Measurements from ENCODE around the gene NAXE. TPM values are rescaled to one million over a fixed set of nuclear protein-coding genes. Genes with fewer than 3 reads are reported as not detected.
A peak's percentile ranks its signal among the peaks of the same experiment; 100 is the strongest.
"Not testable (repeated sequence)": the region's sequence is repeated elsewhere in the genome, so short reads cannot be mapped to it uniquely, and the experiment has no call there.

The NAXE gene
- total RNA-seq, 1 donor from 2014 or later: 99.1 TPM

- TF ChIP-seq, protein P1, sequence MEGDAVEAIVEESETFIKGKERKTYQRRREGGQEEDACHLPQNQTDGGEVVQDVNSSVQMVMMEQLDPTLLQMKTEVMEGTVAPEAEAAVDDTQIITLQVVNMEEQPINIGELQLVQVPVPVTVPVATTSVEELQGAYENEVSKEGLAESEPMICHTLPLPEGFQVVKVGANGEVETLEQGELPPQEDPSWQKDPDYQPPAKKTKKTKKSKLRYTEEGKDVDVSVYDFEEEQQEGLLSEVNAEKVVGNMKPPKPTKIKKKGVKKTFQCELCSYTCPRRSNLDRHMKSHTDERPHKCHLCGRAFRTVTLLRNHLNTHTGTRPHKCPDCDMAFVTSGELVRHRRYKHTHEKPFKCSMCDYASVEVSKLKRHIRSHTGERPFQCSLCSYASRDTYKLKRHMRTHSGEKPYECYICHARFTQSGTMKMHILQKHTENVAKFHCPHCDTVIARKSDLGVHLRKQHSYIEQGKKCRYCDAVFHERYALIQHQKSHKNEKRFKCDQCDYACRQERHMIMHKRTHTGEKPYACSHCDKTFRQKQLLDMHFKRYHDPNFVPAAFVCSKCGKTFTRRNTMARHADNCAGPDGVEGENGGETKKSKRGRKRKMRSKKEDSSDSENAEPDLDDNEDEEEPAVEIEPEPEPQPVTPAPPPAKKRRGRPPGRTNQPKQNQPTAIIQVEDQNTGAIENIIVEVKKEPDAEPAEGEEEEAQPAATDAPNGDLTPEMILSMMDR (IDR thresholded peaks at IDR 0.05; ENCODE audit: unreplicated experiment): peak; percentile 54
- H3K4me3 Mint-ChIP-seq: no peak overlapping the region
- peaks cover 20% of the 10 kb centered on the region for H3K27me3 Mint-ChIP-seq (ENCODE audit: low read depth)
- H3K4me1 Mint-ChIP-seq: peaks cover 2% of the 10 kb centered on the region
- H3K36me3 Mint-ChIP-seq: no peaks in the 10 kb centered on the region
- DNase-seq (ENCODE audit: low spot score in 2 of 2, unreplicated experiment in 2 of 2): no peak
- no peaks in the 10 kb centered on the region for H3K9me3 Mint-ChIP-seq
- H3K27ac Mint-ChIP-seq: no peak overlapping the region
Observed at GRCh38 chr1:156608981-156609380, 17.4 kb downstream of the NAXE start.

DNA sequence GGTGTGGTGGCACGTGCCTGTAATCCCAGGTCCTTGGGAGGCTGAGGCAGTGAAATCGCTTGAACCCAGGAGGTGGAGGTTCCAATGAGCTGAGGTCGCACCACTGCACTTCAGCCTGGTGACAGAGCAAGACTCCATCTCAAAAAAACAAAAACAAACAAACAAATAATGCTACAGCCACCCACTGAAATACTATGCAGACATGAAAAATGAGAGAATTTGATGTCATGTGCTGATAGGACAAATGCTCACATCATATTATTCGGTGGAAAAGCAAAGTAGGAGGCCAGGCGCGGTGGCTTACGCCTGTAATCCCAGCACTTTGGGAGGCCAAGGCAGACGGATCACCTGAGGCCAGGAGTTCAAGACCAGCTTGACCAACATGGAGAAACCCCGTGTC lies 18.5 kb downstream of the NAXE start:
- DNase-seq (ENCODE audit: low spot score in 2 of 2, unreplicated experiment in 2 of 2); H3K36me3 Mint-ChIP-seq; H3K4me1 Mint-ChIP-seq; H3K9me3 Mint-ChIP-seq; H3K4me3 Mint-ChIP-seq; H3K27ac Mint-ChIP-seq: not testable (repeated sequence)
- peaks cover 25% of the 10 kb centered on the region for H3K27me3 Mint-ChIP-seq (ENCODE audit: low read depth)

DNA sequence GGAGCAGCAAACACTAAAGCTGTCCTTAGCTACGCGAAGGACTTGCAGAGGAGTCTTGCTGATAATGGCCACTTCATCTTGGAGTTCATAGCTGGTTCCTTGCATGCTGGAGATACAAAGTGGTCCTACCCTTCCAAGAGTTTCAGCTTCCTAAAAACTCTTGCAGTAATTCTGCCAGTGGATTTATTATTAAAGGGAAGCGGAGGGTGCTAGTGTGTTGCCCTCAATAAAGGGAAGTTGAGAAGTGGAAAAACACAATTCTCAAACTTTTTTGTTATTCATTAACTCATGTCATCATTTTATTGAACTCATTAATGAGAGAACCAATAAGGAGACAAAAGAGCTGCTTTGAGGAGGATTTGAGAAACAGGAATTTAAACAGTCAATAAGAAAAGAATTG lies 21.1 kb downstream of the NAXE start:
- no peaks in the 10 kb centered on the region for H3K9me3 Mint-ChIP-seq
- peaks cover 25% of the 10 kb centered on the region for H3K4me1 Mint-ChIP-seq
- TF ChIP-seq, protein P1 (IDR thresholded peaks at IDR 0.05; ENCODE audit: unreplicated experiment): no peak
- no peak overlapping the region for H3K27ac Mint-ChIP-seq
- no peak for DNase-seq (ENCODE audit: low spot score in 2 of 2, unreplicated experiment in 2 of 2)
- H3K27me3 Mint-ChIP-seq (ENCODE audit: low read depth): peaks cover 25% of the 10 kb centered on the region
- no peak overlapping the region for H3K4me3 Mint-ChIP-seq
- H3K36me3 Mint-ChIP-seq: no peaks in the 10 kb centered on the region

DNA sequence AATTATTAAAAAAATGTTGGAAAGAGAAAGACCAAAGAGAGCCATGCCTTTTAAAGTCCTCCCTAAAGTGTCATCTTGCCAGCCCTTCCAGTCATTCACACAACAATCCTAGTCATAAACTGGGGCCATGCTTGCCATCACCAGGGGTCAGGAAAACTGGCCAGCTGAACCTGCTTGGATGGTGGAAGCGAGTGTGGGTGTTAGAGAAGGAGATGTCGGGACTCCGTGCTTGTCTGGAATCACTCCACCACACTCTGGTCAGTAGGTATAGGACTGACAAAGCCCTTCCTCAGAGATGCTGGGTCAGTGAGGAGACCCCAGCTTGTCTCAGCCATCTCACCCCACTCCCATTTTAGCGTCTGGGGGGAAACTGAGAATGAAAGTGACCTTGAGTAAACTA lies 24.4 kb downstream of the NAXE start:
- no peak for DNase-seq (ENCODE audit: low spot score in 2 of 2, unreplicated experiment in 2 of 2)
- peaks cover 43% of the 10 kb centered on the region for H3K27me3 Mint-ChIP-seq (ENCODE audit: low read depth)
- H3K4me1 Mint-ChIP-seq: peaks cover 23% of the 10 kb centered on the region
- H3K9me3 Mint-ChIP-seq: no peaks in the 10 kb centered on the region
- H3K27ac Mint-ChIP-seq: peak overlapping the region; percentile 60
- TF ChIP-seq, protein P1 (IDR thresholded peaks at IDR 0.05; ENCODE audit: unreplicated experiment): no peak
- H3K36me3 Mint-ChIP-seq: no peaks in the 10 kb centered on the region
- H3K4me3 Mint-ChIP-seq: no peak overlapping the region

- TF ChIP-seq, protein P1 (IDR thresholded peaks at IDR 0.05; ENCODE audit: unreplicated experiment): no peak
- H3K4me1 Mint-ChIP-seq: peaks cover 23% of the 10 kb centered on the region
- DNase-seq (ENCODE audit: low spot score in 2 of 2, unreplicated experiment in 2 of 2): peak; percentile 40 to 76
- no peaks in the 10 kb centered on the region for H3K9me3 Mint-ChIP-seq
- peak overlapping the region; percentile 60 for H3K27ac Mint-ChIP-seq
- no peaks in the 10 kb centered on the region for H3K36me3 Mint-ChIP-seq
- peaks cover 46% of the 10 kb centered on the region for H3K27me3 Mint-ChIP-seq (ENCODE audit: low read depth)
- no peak overlapping the region for H3K4me3 Mint-ChIP-seq
Observed at GRCh38 chr1:156616463-156616862, 24.9 kb downstream of the NAXE start.

GRCh38 chr1:156618853-156619581 lies 27.4 kb downstream of the NAXE start, which contains the start of gene HAPLN2:
TSS of gene HAPLN2 (plus strand) at chr1:156619415. CDS start at chr1:156623491, 4,076 bp downstream.
- Mint-ChIP-seq H3K27ac (no peak within 1 kb of the TSS), H3K9me3 (no peaks in the 10 kb centered on the region), H3K4me3 (no peak within 1 kb of the TSS), H3K4me1 (peaks cover 23% of the 10 kb centered on the region), H3K36me3 (no peaks in the 10 kb centered on the region), H3K27me3 (ENCODE audit: low read depth) (peaks cover 56% of the 10 kb centered on the region)
- TF ChIP-seq, protein P1 (IDR thresholded peaks at IDR 0.05; ENCODE audit: unreplicated experiment): no peak
- no peak for DNase-seq (ENCODE audit: low spot score in 2 of 2, unreplicated experiment in 2 of 2)
